ENCODE results near the gene LYRM4.

The LYRM4 gene

GRCh38 chr6:5089481-5090438, 171.0 kb downstream of the LYRM4 start:
- DNase-seq: no peak

- no peak for DNase-seq
Observed at GRCh38 chr6:5088780-5089179, 172.0 kb downstream of the LYRM4 start.

GRCh38 chr6:5087389-5087788, 173.4 kb downstream of the LYRM4 start:
- DNase-seq: no peak

DNA sequence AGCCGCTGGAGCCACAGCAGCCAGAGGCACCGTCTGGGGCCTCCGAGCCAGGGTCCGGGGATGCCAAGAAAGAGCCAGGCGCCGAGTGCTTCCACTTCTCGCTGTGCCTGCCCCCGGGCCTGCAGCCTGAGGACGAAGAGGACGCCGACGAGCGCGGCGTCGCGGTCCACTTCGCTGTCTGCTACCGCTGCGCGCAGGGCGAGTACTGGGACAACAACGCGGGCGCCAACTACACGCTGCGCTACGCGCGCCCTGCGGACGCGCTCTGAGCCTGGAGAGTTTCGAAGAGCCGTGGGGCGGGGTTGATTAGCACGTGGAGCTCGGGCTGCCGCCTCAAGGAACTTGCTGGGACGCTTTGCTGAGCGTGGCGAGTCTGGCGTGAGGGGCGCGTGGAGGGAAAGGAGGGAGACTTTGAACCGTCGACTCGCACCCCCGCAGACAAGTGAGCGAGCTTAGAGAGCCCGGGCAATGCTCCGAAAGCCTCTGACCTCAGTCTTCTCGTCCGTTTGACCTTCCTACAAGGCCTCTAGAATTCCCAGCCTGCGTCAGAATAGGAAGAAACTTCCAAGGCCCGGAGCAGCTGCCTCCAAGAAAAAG, 174.4 kb downstream of the LYRM4 start:
- DNase-seq: no peak

GRCh38 chr6:5085648-5086293, 175.0 kb downstream of the LYRM4 start:
- DNase-seq: no peak

DNA sequence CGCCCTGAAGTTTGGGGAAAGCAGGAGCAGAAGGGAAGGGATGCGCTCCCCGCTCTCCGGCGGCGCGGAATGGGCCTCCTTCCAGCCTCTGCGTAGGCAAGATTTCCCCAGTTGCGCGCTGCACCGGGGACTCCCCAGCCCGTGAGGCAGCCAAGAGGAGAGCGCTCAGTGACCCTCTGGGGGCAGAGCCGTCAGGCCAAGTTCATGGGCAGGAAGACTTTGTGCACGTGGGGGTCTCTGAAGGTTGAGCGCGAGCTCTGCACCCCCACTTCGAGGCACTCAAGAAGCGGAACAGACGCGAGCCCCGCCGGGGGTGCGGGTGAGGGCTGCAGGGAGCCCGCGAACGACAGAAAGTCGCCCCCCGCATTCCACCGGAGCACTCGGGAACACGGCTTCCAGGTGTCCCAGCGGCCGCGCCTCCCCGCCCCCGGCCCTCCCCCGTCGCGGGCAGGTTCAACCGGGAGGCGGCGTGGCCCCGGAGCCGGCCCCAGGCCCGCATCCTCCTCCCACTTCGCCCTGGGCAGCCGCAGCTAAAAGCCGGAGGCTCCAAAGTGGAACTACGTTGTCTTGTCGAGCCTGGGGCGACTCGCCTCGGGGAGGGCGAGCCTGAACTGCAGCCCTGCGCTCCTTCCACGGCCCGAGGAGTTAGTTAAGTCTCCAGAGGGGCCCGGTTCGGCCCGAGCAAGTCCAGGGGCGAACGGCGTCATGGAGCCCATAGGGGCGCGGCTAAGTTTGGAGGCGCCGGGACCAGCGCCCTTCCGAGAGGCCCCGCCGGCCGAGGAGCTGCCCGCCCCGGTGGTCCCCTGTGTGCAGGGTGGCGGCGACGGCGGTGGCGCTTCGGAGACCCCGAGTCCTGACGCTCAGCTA, 175.7 kb downstream of the LYRM4 start, which contains the start of gene PPP1R3G:
TSS of gene PPP1R3G (plus strand) at position 561 of the 867 bp plus-strand sequence. CDS start at position 706, 145 bp downstream.
- DNase-seq: peak in 1 of 2 experiments; percentile 18

- no peak for DNase-seq
Observed at GRCh38 chr6:5084360-5084780, 176.4 kb downstream of the LYRM4 start.

- no peak for DNase-seq
Observed at GRCh38 chr6:5083813-5084359, 176.9 kb downstream of the LYRM4 start.

GRCh38 chr6:5083307-5083583, 177.5 kb downstream of the LYRM4 start:
- no peak for DNase-seq

DNA sequence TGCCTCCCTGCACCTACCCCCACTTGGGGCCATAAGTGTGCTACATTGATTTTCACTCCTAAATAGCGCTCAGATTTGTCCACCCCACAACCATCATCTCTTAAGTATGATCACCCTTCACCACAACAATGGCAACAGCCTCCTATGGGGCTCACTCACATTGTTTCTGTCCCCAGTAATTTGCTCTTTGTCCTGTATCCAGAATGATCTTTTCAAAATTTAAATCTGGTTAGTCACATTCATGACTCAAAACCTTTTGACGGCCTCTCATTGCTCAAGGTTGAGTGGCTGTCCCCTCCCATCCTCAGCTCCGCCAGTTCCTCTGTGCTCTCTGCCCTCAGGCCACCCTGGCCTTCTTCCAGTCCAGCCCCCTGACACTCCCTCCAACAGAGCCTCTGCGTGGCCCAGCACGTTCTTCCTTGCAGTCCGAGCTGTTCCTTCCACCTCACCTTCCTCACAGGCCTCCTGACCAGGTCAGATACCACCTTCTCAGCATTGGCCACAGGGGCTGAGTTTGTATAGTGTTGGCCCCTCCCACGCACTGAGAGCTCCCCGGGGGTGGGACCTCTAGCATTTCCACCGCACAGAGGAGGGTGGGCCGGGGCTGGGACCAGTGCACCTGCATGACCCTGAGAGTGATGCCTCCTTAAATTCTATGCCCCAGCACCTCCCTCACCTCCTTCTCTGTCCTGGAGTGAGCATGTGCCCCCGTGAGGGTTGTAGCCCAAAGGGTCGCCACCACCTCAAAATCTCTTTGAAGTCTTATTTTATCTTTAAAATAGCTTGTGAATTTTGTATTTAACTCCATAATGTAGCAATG, 178.1 kb downstream of the LYRM4 start:
- DNase-seq: no peak

DNA sequence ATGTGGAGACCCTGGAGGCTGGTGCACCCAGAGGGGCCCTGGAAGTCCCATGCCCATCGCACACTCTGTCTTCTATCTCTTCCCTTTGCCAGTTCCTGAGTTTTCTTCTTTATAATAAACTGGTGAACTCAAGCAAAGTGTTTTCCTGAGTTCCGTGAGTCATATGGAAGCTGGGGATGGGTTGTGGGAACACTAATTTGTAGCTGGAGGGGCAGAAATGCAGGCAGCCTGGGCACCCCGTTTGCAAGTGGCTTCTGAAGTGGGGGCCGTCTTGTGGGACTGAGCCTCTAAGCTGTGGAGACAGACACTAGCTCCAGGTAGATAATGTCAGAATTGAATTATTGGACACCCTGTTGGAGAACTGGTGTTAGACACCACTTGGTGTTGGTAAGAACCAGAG, 178.8 kb downstream of the LYRM4 start:
- DNase-seq: no peak

- DNase-seq: no peak
Observed at GRCh38 chr6:5081182-5081581, 179.6 kb downstream of the LYRM4 start.

GRCh38 chr6:5080574-5080973, 180.2 kb downstream of the LYRM4 start:
- no peak for DNase-seq

DNA sequence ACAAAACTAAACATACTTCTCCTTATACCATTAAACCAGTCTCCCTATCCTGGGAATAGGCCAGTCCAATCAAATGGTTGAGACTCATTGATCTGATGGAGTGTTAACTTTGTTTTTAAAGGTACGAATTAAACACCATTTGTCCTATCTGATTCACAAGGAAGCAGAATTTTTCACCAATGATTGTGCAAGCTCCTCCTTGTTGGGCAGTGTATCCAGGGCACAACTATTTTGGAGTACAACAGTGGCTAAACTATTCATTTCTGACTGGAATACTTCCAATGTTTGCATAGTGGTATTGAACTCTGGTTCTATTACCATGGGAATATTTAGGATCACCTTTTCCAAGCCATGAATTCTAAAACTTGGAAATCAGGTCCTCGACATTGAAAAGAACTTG, 181.1 kb downstream of the LYRM4 start:
- DNase-seq: no peak

- peak in 1 of 2 experiments; percentile 33 for DNase-seq
Observed at GRCh38 chr6:5078121-5078669, 182.6 kb downstream of the LYRM4 start.

- no peak for DNase-seq
Observed at GRCh38 chr6:5076931-5077330, 183.8 kb downstream of the LYRM4 start.

- no peak for DNase-seq
Observed at GRCh38 chr6:5073992-5074391, 186.8 kb downstream of the LYRM4 start.

- no peak for DNase-seq
Observed at GRCh38 chr6:5072440-5072839, 188.3 kb downstream of the LYRM4 start.

DNA sequence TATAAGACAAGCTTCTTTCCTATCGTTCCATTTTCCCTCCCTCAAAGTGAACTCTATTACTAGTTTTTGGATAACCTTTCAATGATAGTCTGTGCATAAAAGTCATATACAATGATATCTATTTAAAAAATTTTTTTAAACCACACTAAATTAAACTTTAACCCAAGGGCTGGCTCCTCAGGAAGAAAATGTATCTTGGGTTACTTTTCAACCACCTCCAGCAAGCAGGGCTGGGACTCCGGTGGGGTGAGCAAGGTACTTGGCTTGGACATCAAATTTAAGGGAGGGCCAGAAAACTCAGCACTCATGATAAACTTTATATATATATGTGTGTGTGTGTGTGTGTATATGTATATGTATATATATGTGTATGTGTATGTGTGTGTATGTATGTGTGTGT, 189.5 kb downstream of the LYRM4 start:
- no peak for DNase-seq

GRCh38 chr6:5068153-5068751, 192.5 kb downstream of the LYRM4 start:
- no peak for DNase-seq

DNA sequence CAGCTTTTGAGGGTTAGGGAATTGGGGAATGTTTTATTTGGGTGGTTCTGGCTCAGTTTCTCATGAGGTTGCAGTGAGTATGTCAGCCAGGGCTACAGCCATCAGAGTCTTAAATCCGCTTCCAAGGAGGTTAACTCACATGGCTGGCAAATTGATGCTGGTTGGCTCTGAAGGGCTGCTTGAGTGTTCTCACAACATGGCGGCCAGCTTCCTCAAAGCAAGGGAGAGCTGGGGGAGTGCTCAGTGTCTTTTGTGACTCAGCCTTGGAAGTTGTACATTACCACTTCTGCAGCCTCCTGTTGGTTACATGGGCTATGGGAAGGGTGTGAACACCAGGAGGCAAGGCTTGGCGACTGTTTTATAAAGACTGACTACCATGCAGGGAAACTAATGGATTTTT, 193.4 kb downstream of the LYRM4 start:
- no peak for DNase-seq

All from NCI-H2081 (cell line).